Embryonic facial prominence (tissue), 1 donor: Measurements from ENCODE around the gene PMFBP1.

ENCODE experiments used
- DNase-seq: peaks from one replicate; pipeline ENCODE4 v3.0.0-alpha.2; 2016; ENCODE audit errors: extremely low spot score

The PMFBP1 gene

DNA sequence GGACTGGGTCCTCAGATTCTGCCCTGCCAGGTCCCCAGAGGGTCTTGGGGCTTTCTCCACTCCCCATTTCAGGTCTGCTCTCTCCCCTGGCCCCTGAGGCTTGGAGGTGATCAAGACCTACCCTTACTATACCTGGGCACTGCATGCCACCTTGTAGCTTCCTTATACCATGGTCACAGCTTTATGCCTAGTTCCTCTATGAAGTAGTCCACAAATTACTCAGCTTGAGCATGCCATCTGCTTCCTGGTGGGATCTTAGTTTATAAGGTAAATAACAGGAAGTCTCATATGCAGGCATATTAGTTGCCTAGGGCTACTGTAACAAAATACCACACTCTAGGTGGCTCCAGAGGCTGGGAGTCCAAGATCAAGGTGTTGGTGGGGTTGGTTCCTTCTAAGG is 11.0 kb upstream of the PMFBP1 start:
- DNase-seq: no peak

DNA sequence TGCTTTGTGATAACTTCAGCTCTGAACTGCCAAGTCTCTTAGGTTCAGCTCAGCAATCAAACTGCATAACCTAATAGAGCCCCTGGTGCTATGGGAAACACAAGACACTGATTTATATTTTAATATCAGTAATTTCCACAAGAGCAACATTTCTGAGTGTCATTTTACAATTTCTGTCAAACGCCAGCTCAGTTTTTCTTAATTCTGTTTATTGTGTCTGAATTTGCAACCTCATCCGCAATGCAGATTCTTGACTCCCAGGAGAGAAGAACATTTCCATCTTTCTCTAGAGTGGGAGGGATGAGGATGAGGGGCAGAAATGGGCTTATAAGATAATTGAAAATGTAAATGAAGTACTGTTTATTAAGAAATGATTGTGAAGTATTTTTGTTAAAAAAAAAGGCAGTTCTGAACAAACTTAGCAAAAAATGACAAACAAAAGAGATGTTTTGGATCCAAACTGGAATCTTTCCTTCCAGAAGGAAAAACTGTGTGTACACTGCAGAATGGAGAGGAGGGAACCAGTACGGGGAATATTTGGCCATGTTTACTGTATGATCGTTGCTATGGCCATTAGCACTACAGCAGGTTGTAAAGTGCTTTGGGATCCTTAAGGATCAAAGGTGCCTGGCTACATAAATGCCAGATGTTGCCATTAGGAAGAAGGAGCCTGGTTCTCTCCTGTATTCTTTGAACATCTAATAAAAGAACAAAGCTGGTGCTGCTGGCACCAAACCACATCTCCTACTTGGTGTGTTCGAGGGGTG is 7.4 kb upstream of the PMFBP1 start:
- DNase-seq: no peak

DNA sequence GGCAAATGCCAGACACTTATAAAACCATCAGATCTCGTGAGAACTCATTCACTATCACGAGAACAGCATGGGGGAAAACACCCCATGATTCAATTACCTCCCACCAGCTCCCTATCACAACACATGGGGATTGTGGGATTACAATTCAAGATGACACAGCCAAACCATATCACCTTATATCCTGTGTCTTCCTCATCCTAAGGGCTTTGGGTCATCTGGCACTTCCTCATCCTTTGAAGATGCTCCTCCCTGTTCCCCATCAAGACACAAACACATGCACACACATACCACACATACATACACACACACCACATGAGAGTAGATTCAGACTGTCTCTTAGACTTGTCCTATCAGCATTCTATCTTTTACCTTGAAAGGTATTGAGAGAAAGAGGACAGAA is 2.8 kb upstream of the PMFBP1 start:
- DNase-seq: no peak

DNA sequence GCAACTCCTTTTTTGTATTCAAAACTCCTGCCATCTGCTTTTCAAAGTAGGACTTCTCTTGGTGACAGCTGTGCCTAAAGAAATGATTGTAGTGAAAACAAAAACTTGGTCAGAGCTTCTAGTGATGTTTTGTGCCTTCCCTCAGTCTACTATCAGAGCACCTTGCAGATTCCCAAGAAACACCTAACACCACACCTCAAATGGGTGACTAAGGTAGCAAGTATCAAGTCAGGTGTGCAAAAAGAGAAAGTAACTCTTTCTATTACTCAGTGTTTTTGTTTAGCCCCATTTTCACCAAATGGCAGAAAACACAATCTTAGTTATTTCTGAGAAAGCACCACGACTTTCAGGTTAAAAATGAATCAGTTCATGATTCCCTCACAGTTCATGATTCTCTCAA is 2.0 kb upstream of the PMFBP1 start:
- no peak for DNase-seq

DNA sequence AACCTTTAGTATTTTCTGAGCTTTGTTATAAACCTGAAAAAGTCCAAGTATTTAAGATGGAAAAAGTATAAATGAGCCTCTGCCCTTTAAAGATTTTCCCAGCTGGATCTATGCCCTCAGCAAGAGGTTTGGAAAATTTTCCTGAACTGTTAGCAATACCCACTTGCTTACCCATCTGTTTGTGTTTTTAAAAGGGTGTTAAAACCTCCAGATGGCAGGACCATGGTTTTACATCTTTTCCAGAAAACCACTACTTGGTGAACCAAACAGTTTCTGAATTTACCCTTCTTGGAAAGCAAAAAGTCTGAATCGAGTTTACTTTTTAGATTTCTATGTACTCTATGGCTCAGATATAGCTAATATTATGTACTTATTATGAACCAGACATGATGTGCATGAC is 719 bp downstream of the PMFBP1 start:
- DNase-seq: no peak

DNA sequence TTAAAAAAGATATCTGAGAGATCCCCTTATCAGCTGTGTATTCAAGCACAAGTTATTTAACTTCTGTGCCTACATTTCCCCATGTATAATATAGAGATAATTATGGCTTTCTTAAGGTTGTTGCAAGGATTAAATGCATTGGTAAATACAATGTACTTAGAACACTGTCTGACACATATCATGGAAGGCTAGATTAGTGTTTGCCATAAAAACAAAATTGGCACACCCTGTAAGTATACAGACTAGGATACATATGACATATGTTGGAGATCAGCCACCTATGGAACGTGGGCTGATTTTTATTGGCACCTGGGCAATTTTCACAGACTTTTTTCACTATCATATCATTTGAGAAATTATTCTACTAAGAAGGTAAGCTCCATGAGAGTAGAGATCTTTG is 2.2 kb downstream of the PMFBP1 start:
- DNase-seq: no peak

DNA sequence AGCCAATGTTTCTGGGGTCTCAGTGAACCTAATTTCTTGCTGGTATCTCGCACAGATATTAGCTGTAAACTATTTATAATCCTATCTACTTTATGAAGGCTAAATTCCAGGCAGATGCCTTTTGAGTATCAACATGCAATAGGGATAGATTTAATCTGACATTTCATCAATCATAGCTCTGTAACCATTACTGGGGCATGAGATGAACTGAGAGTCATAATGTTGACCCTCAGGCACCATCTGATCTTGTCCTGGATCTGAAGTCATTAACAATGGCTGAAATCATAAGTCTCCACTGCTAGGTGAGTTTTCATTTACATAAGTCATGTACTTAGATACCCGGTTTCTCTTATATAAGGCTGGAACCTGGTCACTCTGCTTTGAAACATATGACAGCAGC is 3.6 kb downstream of the PMFBP1 start:
- no peak for DNase-seq

DNA sequence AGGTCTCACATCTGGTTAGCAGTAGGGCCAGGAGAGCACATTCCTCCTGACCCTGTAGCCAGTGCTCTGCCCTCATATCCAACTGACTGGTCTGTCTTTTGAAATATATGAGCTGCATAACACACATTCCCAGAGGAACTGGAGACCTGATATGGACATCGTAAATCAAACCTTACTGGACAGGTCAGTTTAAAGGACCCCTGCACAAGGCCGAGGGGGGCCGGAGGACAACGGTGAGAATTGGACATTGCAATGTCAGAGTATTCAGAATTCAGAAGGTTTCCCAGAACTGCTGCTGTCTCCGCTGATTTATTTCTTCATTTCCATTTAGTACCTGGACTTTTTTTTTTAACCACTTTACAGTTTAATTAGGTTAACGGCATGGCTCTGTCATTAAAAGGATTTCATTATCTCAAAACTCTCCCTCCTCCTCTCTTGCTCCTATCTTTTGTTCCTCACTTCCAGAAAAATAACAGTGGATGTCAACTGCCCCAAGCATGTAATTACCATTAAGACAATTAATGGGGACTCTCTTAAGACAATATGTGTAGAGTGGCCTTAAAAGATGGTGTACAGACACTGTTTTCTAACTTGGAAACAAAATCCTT is 4.9 kb downstream of the PMFBP1 start:
- no peak for DNase-seq

DNA sequence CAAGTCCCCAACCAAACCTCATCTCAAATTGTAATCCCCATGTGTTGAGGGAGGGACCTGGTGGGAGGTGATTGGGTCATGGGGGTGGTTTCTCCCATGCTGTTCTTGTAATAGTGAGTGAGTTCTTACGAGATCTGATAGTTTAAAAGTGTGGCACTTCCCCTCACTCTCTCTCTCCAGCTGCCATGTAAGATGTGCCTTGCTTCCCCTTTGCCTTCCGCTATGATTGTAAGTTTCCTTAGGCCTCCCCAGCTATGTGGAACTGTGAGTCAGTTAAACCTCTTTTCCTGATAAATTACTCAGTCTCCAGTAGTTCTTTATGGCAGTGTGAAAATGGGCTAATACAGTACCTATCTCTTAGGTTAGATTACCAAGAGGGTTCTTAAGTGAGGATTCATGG is 5.8 kb downstream of the PMFBP1 start:
- DNase-seq: no peak

DNA sequence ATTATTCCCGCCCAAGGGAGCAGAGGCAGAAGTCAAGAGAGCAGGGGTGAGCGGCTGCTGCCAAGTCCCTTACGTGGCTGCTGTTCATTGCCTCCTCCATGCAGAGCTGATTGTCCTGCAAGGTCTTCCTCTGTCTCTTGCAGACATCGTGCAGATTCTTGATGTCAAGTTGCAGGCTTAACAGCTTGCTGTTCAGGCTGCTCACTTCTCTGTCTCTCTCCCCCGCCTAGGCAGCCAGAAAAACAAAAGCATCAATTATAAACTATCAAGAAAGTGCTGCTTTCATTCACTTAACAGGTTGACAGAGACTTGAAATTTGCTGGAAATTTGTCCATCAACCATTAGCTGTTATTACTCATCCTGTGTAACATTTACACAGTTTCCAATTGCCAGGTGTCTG is 7.3 kb downstream of the PMFBP1 start:
- DNase-seq: no peak

DNA sequence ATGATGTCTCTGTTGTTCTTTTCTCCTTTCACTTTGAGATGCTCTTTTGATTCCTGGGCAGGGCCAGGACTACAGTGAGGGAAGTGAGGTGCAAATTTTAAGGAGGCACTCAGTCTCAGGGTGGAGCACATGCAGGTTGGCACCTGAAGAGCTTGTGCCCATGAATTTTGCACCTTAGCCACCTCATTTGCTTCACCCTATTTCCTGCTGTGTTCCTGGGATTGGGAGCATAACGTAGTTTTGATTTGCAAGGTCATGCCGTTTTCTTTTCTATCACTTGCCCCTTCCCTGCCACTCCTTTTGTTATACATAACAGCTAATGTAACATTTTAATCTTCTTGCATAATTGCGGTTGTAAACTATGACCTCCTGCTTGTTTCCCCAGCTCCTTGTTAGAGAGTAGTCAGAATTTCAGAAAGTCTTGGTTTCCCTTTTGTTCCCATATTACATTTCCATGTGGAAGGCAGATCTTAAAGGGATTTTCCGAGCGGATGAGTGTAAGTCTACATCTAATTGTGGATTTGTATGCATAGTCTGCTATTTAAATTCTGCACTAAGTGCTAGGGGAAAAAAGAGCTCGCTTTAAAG is 9.8 kb downstream of the PMFBP1 start:
- no peak for DNase-seq

DNA sequence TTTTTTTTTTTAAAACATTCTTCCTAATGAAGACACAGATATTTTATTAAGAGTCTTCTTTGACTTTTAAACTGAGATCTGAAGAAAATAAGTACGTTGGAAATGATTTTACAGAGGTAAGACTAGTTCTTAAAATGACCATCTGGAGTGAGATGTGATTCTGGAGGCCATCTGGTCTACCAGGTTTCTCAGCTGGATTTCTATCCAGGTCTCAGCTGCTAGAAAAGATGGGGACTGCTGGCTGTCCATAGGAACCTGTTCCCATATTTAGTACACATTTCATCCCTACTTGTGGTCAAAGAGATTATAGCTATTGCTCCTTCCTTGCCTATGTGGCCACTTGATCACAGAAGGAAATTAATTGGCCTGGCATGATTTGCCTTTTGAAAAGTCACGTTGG is 12.2 kb downstream of the PMFBP1 start:
- no peak for DNase-seq

DNA sequence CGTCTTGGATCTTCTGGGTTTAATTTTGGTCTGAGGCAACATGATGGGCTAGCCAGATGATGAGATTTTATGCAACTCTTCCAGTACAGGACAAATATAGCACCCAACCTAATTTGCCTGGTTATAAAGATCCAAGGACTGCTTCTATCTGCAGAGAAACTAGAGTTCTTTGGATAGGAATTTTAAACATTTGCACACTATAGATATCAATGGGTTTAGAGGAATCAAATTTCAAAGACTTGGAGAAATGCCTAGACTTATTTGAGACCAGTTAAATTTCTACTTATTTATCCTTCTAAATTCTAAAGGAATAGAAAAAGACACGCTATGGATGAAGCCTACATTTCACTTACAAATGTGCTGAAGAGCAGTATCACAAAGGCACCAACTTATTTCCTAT is 12.6 kb downstream of the PMFBP1 start:
- no peak for DNase-seq

DNA sequence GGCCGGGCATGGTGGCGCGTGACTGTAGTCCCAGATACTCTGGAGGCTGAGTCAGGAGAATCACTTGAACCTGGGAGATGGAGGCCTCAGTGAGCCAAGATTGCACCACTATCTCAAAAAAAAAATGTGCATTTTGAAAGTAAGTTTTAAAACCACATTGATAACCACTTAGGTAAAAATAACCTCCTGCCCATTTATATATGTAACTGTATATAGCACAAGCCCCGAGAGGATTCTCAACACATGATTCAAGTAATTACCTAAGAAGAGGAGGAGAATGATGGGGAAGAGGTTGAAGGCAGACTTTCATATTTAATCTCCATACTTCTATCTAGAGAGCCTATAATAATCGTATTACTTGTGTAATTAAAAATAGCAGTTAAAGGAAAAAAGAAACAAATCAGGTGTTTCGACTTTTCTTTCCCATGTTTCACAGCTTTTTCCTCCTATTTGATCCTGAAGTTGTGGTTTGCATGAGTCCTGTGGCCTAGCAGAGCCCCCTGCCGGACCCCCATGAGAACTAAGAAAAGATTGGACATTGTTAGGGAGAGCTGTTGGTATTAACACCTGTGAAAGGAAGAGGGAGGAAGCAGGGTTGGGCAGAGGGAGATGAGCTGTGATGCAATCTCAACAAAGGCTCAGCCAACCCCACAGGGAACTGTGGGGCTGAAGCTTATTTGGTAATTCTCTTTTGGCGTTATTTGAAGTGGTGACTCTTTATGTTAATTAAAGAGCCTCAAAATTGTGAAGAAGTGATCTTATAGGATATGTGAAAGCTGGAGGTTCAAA is 22.1 kb downstream of the PMFBP1 start:
- DNase-seq: no peak

DNA sequence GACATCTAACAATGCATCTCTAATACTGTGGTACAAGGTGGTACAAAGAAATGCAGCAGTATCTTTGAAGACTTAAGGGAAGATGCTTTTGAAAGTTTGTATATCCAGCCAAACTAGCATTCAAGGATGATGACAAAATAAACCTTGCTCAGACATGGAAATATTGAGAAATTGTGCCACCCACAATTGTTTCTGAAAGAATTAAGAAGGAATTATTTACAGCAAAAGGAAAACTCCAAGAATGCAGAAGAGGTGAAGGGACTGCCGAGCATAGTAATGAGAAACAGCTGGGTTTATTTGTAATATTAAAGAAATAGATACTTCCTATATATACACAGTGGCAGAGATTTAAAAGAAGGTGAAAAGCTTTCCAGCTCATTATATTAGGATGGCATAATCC is 29.5 kb downstream of the PMFBP1 start:
- no peak for DNase-seq

DNA sequence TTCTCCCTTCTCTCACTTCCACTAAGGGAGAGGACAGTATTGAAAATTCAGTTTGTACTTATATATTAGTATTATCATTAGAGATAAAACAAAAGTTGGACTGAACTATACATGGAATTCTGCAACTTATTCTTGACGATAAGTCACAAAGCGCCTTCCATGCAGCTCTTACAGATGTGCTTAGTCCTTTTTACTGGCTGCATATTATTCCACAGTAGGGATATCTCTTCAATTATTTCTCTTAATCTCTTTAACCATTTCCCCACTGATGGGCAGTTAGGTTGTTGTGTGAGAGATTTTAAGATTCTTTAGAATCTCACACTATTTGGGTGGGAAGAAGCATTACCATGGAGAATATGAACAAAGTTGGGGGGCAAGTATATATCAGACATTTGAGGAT is 32.0 kb downstream of the PMFBP1 start:
- no peak for DNase-seq

DNA sequence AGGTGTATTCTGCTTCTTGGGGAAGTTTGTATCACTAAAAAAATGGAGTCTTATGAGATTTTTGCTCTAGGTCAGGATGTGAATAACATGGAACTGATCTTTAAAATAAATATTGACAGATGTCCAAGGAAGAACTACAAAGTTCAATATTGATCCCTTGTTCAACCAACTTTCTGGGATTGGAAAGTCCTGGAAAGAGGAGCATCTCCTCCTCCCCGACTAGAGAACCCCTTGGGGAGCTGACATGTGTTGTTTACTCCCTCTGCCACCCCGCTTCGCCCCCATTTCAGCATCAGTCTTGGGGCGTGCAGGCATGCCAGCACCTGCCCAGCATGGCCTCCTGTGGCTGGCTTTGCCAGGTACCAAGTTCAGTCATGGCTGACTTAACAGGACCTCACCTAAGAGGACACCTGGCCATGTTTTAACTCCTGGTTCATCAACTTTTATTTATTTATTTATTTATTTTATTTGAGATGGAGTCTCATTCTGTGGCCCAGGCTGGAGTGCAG is 33.8 kb downstream of the PMFBP1 start:
- no peak for DNase-seq

DNA sequence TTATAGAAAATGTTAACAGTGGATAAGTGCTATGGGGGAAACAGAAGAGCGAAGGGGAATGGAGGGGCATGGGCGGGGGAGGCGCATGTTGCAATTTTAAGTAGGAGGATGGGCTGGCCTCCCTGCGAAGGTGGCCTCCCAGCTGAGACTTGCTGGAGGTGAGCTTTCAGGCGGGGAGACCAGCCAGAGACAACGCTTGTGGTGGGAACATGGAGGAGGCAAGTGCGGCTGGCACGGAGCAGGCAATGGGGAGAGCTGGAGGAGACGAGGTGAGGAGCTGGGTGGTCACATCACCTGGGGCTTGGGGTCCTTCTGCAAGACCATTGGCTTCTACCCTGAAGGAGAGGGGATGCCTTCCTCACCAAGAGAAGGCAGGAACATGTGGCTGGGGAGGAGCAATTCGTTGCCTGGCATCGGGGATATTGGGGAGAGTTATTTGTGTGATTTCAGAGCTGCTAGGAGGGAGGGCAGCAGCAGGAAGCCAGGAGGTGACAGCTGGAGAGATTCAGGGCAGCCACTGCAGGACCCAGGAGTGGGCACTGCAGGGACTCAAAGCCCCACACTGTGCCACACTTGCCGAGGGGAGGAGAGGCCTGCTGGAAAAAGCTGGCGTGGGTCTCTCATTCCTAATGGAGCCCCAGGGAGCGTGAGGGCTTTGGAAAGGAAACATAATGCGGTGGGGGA is 34.4 kb downstream of the PMFBP1 start:
- no peak for DNase-seq

DNA sequence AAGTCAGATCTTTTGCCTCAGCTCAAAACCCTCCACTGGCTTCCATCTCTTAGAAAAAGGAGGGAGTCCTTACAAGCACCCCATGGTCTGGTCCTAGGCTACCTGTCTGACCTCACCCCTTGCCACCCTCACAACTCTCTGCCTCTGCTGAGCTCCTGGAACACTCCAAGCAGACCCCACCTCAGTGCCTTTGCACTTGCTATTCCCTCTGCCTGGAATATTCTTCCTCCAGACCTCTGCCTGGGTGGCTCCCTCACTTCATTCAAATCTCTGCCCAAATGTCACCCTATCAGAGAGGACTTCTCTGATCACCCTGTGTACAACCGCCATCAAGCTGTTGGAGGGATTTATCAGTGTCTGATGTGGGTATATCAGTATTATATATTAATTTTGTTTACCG is 37.4 kb downstream of the PMFBP1 start:
- no peak for DNase-seq

DNA sequence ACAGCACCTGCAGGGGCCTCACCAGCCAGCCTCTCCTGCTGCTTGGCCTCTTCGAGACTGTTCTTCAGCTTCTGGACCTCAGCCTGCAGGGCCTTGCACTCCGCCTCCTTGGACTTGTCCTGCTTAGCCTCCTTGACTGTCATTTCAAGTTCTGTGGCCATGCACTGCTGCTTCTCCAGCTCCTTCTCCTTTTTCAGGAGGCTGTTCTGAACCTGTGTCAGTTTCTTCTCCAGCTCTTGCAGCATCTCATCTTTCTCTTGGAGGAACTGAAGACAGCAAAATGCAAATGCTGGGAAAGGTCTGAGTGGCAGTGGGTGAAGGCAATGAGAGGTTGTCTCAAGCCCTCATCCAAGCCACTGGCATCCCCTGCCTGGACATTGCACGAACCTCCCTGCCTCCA is 39.2 kb downstream of the PMFBP1 start:
- DNase-seq: no peak

DNA sequence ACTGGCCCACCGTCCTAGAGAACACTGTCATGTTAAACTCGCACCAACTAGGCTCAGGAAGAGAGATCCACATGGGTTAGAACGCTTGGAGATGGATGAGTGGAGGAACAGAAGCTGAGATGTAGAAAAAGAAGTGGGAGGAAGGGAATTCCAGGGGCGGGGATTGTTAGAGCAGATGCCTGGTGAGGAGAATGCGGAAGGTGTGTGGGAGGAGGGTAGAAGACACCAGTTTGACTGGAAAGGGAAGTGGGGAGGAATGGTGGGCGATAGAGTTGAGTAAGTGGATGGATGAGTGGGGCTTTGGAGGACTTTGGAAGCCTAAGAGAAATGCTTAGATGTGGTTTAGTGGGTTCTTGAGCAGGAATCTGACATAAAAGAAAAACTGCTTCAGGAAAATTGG is 40.9 kb downstream of the PMFBP1 start:
- no peak for DNase-seq
